Uterus (tissue), 4 donors: ENCODE results near the gene RNF130. TPM values are rescaled to one million over a fixed set of nuclear protein-coding genes. Genes with fewer than 3 reads are reported as not detected.

Experiments used
- DNase-seq, 2 donors: peaks; one replicate each; pipeline ENCODE4 v3.0.0-alpha.2; 2019 to 2020
- H3K27ac ChIP-seq, 2 donors: fragments of 200-600 bp; sonication (generic); 1 replicate in 1 of 2; 2 replicates in 1 of 2; pipeline ENCODE4 v1.5.1; 2016 to 2018
- H3K27me3 ChIP-seq, 2 donors: fragments of 200-600 bp; sonication (generic); one replicate each; pipeline ENCODE4 v1.5.1; 2018 to 2019; ENCODE audit warnings: control low read depth in 1 of 2
- H3K36me3 ChIP-seq, 2 donors: fragments of 200-600 bp; sonication (generic); one replicate each; pipeline ENCODE4 v1.5.1; 2019; ENCODE audit warnings: control low read depth in 1 of 2
- H3K4me1 ChIP-seq, 2 donors: fragments of 200-600 bp; sonication (generic); one replicate each; pipeline ENCODE4 v1.5.1; 2018 to 2019; ENCODE audit warnings: control low read depth in 1 of 2
- H3K4me3 ChIP-seq, 2 donors: fragments of 200-600 bp; sonication (generic); 1 replicate in 1 of 2; 2 replicates in 1 of 2; pipeline ENCODE4 v1.5.1; 2018 to 2019; ENCODE audit warnings: mild to moderate bottlenecking in 1 of 2
- H3K9me3 ChIP-seq, 2 donors: fragments of 200-600 bp; sonication (generic); one replicate each; pipeline ENCODE4 v1.5.1; 2019; ENCODE audit warnings: control low read depth in 1 of 2
- CTCF ChIP-seq, 4 experiments: fragments of 200-600 bp in 2 of 4; fragments of 450-650 bp in 2 of 4; sonication (generic) in 2 of 4; IDR thresholded peaks; one replicate each; pipeline ENCODE4 v1.5.1; 2016 to 2019; ENCODE audit warnings: antibody characterized with exemption in 4 of 4, mild to moderate bottlenecking in 2 of 4, moderate library complexity in 1 of 4
- POLR2A ChIP-seq, 2 donors: fragments of 450-650 bp; IDR thresholded peaks; one replicate each; pipeline ENCODE4 v1.6.1; 2016; ENCODE audit warnings: antibody characterized with exemption in 2 of 2, mild to moderate bottlenecking in 1 of 2, moderate library complexity in 1 of 2
- intact Hi-C: fragments of 100-400 bp; cut with DNase I; formaldehyde crosslinking; loops from one replicate; pipeline ENCODE4 v1.15.1; 2023; ENCODE audit warnings: low total_unique reads
- total RNA-seq, 4 donors: library from RNA; depleted of rRNA in 3 of 4; stranded (reverse); fragments of >200 nt in 3 of 4; gene quantifications; one replicate each; pipeline versions ENCODE4 v1.1.0 to v1.2.4, GENCODE V29; 2014 to 2023
- donor health status: DM: yes; HTN: yes; CAD: no.

The RNF130 gene
- total RNA-seq, 4 donors from 2014 or later = 53.8 to 119 (median 85.8) TPM

GRCh38 chr5:180103487-180104167, 32.1 kb upstream of the RNF130 start:
- Histone ChIP-seq H3K27me3 (no peaks in the 10 kb centered on the region), H3K4me3 (no peak overlapping the region), H3K9me3 (peaks cover 0 to 13% of the 10 kb centered on the region in 2 donors), H3K4me1 (no peaks in the 10 kb centered on the region), H3K36me3 (no peaks in the 10 kb centered on the region), H3K27ac (no peak overlapping the region)
- no peak for TF ChIP-seq CTCF (IDR thresholded peaks at IDR 0.05)
- TF ChIP-seq POLR2A (IDR thresholded peaks at IDR 0.05) = no peak
- intact Hi-C loops = no loop called here
- DNase-seq = no peak

GRCh38 chr5:180102636-180103035, 31.1 kb upstream of the RNF130 start:
- intact Hi-C loops = no loop called here
- no peaks in the 10 kb centered on the region for H3K36me3 ChIP-seq

GRCh38 chr5:180101451-180102105, 30.0 kb upstream of the RNF130 start:
- no peaks in the 10 kb centered on the region for H3K36me3 ChIP-seq
- H3K27ac ChIP-seq = no peak overlapping the region
- DNase-seq = peak in 1 of 2 donors; percentile 4
- H3K9me3 ChIP-seq = peaks cover 0 to 1% of the 10 kb centered on the region in 2 donors
- intact Hi-C loops = no loop called here
- TF ChIP-seq CTCF (IDR thresholded peaks at IDR 0.05) (no peak), POLR2A (IDR thresholded peaks at IDR 0.05) (no peak)
- H3K27me3 ChIP-seq = no peaks in the 10 kb centered on the region
- no peak overlapping the region for H3K4me3 ChIP-seq
- H3K4me1 ChIP-seq = no peaks in the 10 kb centered on the region

More at GRCh38 chr5:180102636-180103035, 31.1 kb upstream of the RNF130 start:
- no peaks in the 10 kb centered on the region for H3K27me3 ChIP-seq
- TF ChIP-seq POLR2A (IDR thresholded peaks at IDR 0.05) (no peak), CTCF (IDR thresholded peaks at IDR 0.05) (no peak)
- no peak for DNase-seq
- H3K4me1 ChIP-seq = no peaks in the 10 kb centered on the region
- peaks cover 0 to 12% of the 10 kb centered on the region in 2 donors for H3K9me3 ChIP-seq
- H3K27ac ChIP-seq = no peak overlapping the region
- no peak overlapping the region for H3K4me3 ChIP-seq

GRCh38 chr5:180100621-180101450, 29.3 kb upstream of the RNF130 start:
- no peaks in the 10 kb centered on the region for H3K36me3 ChIP-seq
- no peak for TF ChIP-seq CTCF (IDR thresholded peaks at IDR 0.05)
- no peak for TF ChIP-seq POLR2A (IDR thresholded peaks at IDR 0.05)
- H3K4me3 ChIP-seq = no peak overlapping the region
- H3K27ac ChIP-seq = no peak overlapping the region
- no peaks in the 10 kb centered on the region for H3K27me3 ChIP-seq
- no peaks in the 10 kb centered on the region for H3K9me3 ChIP-seq
- intact Hi-C loops = no loop called here
- no peaks in the 10 kb centered on the region for H3K4me1 ChIP-seq
- peak in 1 of 2 donors; percentile 6 for DNase-seq
